Panc1 (cell line): ENCODE results near the gene FBXW8. TPM values are rescaled to one million over a fixed set of nuclear protein-coding genes. Genes with fewer than 3 reads are reported as not detected.

Experiments used
- ATAC-seq: fragments of 200-7000 bp; cut with Tn5 transposase; 2 replicates; pipeline ENCODE4 v1.9.1; 2020; ENCODE audit warnings: mild to moderate bottlenecking, moderate library complexity
- BruUV-seq: library from RNA; stranded (reverse); fragments of 400-500 nt; replicated peaks from 2 replicates; lab custom pipeline; 2021; lab: Mats Ljungman, UMichigan
- CTCF ChIA-PET: fragments of 300-600 bp; sonication (Branson Sonifier 250); formaldehyde crosslinking; loops from one replicate; lab custom pipeline; 2022; ENCODE audit warnings: antibody characterized with exemption; lab: Charles Lee
- POLR2A ChIA-PET: fragments of 300-600 bp; sonication (Branson Sonifier 250); formaldehyde crosslinking; loops from one replicate; lab custom pipeline; 2022; ENCODE audit warnings: antibody characterized with exemption; lab: Charles Lee
- DNase-seq: peaks from one replicate; pipeline ENCODE4 v3.0.0-alpha.2; 2010; ENCODE audit warnings: low read depth, low spot score
- H3K27ac ChIP-seq: 2 replicates; pipeline ENCODE4 v1.5.1; 2011; ENCODE audit warnings: mild to moderate bottlenecking, low read length, inconsistent platforms
- H3K27me3 ChIP-seq: fragments of 200-500 bp; sonication (Bioruptor generic); 2 replicates; pipeline ENCODE4 v1.6.0; 2014; ENCODE audit warnings: low read length, inconsistent platforms; ENCODE audit not compliant: control insufficient read depth, insufficient read depth
- H3K36me3 ChIP-seq: fragments of 200-500 bp; sonication (Bioruptor generic); 2 replicates; pipeline ENCODE4 v1.5.1; 2014; ENCODE audit warnings: inconsistent platforms, mild to moderate bottlenecking, low read length, moderate library complexity; ENCODE audit not compliant: control insufficient read depth, insufficient read depth
- H3K4me1 ChIP-seq: 2 replicates; pipeline ENCODE4 v1.5.1; 2011; ENCODE audit warnings: inconsistent platforms, mild to moderate bottlenecking, low read length, moderate library complexity; ENCODE audit not compliant: control insufficient read depth, insufficient read depth
- H3K4me3 ChIP-seq, 2 experiments: 2 replicates each; pipeline ENCODE4 v1.5.1; 2011 to 2012; ENCODE audit warnings: low read depth in 2 of 2, low read length in 2 of 2, mild to moderate bottlenecking in 2 of 2, inconsistent platforms in 1 of 2, moderate library complexity in 1 of 2
- H3K9me3 ChIP-seq: fragments of 200-500 bp; sonication (Bioruptor generic); 2 replicates; pipeline ENCODE4 v1.5.1; 2014; ENCODE audit warnings: low read depth, mild to moderate bottlenecking, inconsistent platforms, low read length, moderate library complexity; ENCODE audit not compliant: control insufficient read depth, insufficient read depth
- POLR2AphosphoS5 ChIP-seq: IDR thresholded peaks from 2 replicates; pipeline ENCODE4 v1.6.1; 2012; ENCODE audit warnings: mild to moderate bottlenecking, low read depth, low read length, moderate library complexity
- SIN3A ChIP-seq: IDR thresholded peaks from 2 replicates; pipeline ENCODE4 v1.6.1; 2012; ENCODE audit warnings: low read depth, mild to moderate bottlenecking, low read length, moderate library complexity, borderline replicate concordance; ENCODE audit not compliant: insufficient read depth
- TCF7L2 ChIP-seq: IDR thresholded peaks from 2 replicates; pipeline ENCODE4 v1.6.1; 2011; ENCODE audit warnings: mild to moderate bottlenecking, low read depth, low read length, inconsistent platforms
- in situ Hi-C: cut with HindIII; loops from 2 replicates; pipeline ENCODE4 v1.10.0; 2016; ENCODE audit warnings: low sequenced_read_pairs, low pct_unique_long_range_greater_than_20kb
- intact Hi-C: fragments of 100-400 bp; cut with micrococcal nuclease; formaldehyde crosslinking; loops from one replicate; pipeline ENCODE4 v1.10.0; 2022; ENCODE audit not compliant: unreplicated experiment
- total RNA-seq: library from RNA; stranded (reverse); gene quantifications from one replicate; pipeline ENCODE4 v1.2.1, GENCODE V29; 2021; ENCODE audit not compliant: unreplicated experiment
- TF ChIP-seq, protein P1 (sequence below): fragments of 450-650 bp; IDR thresholded peaks from 2 replicates; pipeline ENCODE4 v1.5.1; 2017; ENCODE audit warnings: mild to moderate bottlenecking
- TF ChIP-seq, protein P2 (sequence below), 2 experiments: IDR thresholded peaks; 2 replicates each; pipeline ENCODE4 v1.6.1; 2011 to 2012; ENCODE audit warnings: low read depth in 2 of 2, control low read depth in 1 of 2, low read length in 1 of 2, mild to moderate bottlenecking in 1 of 2, moderate library complexity in 1 of 2; ENCODE audit not compliant: insufficient read depth in 1 of 2

The FBXW8 gene
- total RNA-seq, 1 experiment from 2014 or later, result 18.0 TPM

DNA sequence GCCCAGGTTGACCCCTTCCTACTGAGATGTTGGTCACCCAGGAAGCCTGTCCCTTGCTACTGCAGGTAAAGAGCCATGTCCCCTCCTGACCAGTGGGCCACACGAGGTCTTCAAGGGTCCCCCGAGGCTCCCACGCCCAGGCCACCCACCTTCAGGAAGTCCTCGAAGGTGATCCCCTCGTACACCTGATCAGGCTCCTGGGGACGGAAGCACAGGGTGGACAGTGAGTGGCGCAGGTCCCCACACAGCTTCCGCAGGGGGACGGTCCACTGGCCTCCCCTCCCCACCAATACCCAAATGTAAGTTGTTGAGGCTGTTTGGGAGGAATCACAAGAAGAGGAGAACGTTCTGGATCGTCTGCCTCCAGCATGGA lies 131.0 kb downstream of the FBXW8 start:
- Histone ChIP-seq H3K4me3 (no peak overlapping the region), H3K27me3 (no peaks in the 10 kb centered on the region), H3K9me3 (no peaks in the 10 kb centered on the region), H3K4me1 (peaks cover 5% of the 10 kb centered on the region), H3K36me3 (no peaks in the 10 kb centered on the region), H3K27ac (no peak overlapping the region)
- POLR2A ChIA-PET, result interaction anchor here (0.7 kb wide), 1 partner anchor 1496 kb away, joined by 3 read pairs; no protein-coding TSS in a partner anchor
- no TSS peak for BruUV-seq
- in situ Hi-C loops (no loop called here), intact Hi-C loops (no loop called here)
- CTCF ChIA-PET, result no interaction called here
- DNase-seq, result no peak
- ATAC-seq, result no peak
- TF ChIP-seq, protein P1, sequence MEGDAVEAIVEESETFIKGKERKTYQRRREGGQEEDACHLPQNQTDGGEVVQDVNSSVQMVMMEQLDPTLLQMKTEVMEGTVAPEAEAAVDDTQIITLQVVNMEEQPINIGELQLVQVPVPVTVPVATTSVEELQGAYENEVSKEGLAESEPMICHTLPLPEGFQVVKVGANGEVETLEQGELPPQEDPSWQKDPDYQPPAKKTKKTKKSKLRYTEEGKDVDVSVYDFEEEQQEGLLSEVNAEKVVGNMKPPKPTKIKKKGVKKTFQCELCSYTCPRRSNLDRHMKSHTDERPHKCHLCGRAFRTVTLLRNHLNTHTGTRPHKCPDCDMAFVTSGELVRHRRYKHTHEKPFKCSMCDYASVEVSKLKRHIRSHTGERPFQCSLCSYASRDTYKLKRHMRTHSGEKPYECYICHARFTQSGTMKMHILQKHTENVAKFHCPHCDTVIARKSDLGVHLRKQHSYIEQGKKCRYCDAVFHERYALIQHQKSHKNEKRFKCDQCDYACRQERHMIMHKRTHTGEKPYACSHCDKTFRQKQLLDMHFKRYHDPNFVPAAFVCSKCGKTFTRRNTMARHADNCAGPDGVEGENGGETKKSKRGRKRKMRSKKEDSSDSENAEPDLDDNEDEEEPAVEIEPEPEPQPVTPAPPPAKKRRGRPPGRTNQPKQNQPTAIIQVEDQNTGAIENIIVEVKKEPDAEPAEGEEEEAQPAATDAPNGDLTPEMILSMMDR, result no peak
- no peak for TF ChIP-seq POLR2AphosphoS5
- TF ChIP-seq TCF7L2, result no peak
- TF ChIP-seq SIN3A, result no peak
- TF ChIP-seq, protein P2, sequence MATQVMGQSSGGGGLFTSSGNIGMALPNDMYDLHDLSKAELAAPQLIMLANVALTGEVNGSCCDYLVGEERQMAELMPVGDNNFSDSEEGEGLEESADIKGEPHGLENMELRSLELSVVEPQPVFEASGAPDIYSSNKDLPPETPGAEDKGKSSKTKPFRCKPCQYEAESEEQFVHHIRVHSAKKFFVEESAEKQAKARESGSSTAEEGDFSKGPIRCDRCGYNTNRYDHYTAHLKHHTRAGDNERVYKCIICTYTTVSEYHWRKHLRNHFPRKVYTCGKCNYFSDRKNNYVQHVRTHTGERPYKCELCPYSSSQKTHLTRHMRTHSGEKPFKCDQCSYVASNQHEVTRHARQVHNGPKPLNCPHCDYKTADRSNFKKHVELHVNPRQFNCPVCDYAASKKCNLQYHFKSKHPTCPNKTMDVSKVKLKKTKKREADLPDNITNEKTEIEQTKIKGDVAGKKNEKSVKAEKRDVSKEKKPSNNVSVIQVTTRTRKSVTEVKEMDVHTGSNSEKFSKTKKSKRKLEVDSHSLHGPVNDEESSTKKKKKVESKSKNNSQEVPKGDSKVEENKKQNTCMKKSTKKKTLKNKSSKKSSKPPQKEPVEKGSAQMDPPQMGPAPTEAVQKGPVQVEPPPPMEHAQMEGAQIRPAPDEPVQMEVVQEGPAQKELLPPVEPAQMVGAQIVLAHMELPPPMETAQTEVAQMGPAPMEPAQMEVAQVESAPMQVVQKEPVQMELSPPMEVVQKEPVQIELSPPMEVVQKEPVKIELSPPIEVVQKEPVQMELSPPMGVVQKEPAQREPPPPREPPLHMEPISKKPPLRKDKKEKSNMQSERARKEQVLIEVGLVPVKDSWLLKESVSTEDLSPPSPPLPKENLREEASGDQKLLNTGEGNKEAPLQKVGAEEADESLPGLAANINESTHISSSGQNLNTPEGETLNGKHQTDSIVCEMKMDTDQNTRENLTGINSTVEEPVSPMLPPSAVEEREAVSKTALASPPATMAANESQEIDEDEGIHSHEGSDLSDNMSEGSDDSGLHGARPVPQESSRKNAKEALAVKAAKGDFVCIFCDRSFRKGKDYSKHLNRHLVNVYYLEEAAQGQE (IDR thresholded peaks at IDR 0.05; ENCODE audit: insufficient read depth in 1 of 2, low read depth in 2 of 2, low read length in 1 of 2), result no peak

DNA sequence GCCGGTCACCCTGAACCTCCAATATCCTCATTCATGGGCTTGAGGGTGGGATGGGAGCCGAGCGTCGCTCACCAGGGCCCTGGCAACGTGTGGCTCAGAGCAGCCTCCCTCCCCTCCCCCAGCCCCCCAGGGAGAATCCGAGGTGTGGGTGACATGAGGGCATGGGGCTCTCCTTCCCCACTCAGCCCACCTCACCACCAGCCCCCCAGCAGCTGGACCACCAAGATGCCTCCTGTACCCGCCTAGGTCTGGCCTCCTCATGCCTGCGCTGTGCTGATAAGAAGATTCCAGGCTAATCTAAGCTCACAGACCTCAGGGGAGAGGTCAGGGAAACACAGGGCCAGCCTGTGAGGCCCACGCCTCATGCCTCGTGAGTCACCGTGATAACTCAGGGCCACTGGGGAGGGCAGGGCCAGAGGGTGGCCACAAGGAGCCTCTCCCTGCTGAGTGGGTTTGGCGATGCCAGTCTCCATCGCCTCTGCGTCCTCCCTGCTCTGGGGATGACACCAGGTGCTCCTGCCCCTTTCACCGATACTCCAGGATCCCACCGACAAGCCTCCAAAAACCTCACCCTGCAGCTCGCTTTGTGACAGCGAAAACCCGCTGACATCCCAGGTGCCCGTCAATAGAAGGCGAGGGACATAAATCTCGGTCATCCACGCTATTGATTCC lies 131.6 kb downstream of the FBXW8 start:
- POLR2A ChIA-PET, result no interaction called here
- Histone ChIP-seq H3K4me3 (no peak overlapping the region), H3K36me3 (no peaks in the 10 kb centered on the region), H3K27me3 (no peaks in the 10 kb centered on the region), H3K4me1 (peaks cover 5% of the 10 kb centered on the region), H3K9me3 (no peaks in the 10 kb centered on the region), H3K27ac (no peak overlapping the region)
- DNase-seq (no peak), ATAC-seq (peak; percentile 60)
- in situ Hi-C loops (no loop called here), intact Hi-C loops (no loop called here)
- CTCF ChIA-PET, result no interaction called here
- TF ChIP-seq, protein P1, result no peak
- TF ChIP-seq SIN3A (no peak), POLR2AphosphoS5 (no peak), TCF7L2 (no peak)
- TF ChIP-seq, protein P2 (IDR thresholded peaks at IDR 0.05; ENCODE audit: insufficient read depth in 1 of 2, low read depth in 2 of 2, low read length in 1 of 2), result no peak
- no TSS peak for BruUV-seq
